NOMO-1 (cell line): ENCODE data around the gene TMEM126B.
A peak's percentile ranks its signal among the peaks of the same experiment; 100 is the strongest.
"Not testable (repeated sequence)": the region's sequence is repeated elsewhere in the genome, so short reads cannot be mapped to it uniquely, and the experiment has no call there.

Experiments
- DNase-seq, 2 experiments: peaks; one replicate each; lab custom pipeline; 2025; ENCODE audit not compliant: unreplicated experiment in 2 of 2; lab: John Stamatoyannopoulos, UW

The TMEM126B gene

DNA sequence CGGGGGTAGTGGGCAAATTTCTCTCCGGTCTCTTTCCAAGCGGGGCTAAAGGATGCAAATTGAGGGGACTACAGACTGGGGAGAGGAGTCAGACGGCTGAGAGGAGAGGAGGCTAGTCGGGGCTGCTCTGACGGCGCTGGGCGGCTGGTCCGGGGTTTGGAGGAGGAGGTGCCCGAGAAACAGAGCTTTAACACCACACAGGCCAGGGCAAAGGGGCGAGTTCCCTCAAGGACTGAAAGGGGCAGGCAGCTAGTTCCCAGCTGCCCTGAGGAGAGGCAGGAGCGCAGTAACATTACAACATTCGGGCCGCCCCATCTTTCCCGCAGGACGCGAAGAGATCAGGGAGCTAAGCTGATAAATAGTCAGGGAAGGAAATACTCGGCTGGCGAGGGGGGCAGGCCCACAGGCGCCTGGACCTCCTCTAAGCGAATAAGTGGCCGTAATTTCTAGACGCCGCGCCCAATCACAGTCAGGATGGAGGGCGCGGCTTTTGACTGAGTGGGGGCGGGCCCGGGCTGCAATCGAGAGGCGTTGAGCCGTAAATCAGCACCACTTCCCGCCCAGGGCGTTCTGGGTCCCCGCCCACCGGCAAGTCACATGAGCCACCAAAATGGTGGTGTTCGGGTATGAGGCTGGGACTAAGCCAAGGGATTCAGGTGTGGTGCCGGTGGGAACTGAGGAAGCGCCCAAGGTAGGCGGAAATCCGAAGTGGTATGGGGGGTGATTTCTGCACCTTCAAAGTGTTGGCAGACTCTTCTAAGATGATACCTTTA, at the start of gene TMEM126B:
TSS of gene TMEM126B (plus strand) at position 596 of the 773 bp plus-strand sequence. CDS start at position 611, 15 bp downstream.
- peak; percentile 98 for DNase-seq

DNA sequence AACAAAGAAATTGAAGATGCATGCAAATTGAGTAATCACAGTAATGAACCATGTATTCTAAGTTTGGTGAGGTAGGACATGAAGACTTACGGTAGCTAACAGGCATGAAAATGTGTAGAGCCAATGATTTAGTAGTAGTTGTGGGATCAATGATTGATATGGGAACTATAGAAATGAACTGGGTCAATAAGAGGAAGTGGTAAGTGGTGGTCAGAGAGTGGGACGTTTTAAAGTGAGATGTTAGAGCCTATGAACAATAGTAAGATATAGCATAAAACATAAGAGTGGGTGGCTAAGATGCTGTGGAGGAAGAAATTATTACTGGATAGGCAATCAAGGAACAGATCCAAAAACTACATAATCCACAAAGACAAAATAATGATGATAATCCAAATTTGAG, 46.3 kb upstream of the TMEM126B start:
- no peak for DNase-seq

DNA sequence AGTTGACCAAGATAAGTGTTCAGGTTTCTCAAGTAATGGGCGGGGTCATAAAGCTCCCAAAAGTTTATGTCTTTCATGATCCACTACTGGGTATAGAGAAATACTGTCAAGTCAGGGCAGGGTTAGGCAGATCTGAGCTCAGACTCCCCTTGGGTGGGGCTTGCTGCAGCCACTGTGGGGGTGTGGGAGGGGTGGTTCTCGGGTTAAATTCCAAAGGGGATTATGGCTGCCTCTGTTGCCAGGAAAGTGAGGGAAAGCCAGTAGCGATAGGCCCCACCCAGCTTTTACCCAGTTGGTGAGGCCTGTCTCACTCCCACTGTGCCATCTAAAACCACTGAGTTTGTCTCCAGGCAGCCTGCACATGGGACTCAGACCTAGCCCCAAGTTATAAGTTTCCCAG, 39.0 kb upstream of the TMEM126B start:
- DNase-seq = no peak

DNA sequence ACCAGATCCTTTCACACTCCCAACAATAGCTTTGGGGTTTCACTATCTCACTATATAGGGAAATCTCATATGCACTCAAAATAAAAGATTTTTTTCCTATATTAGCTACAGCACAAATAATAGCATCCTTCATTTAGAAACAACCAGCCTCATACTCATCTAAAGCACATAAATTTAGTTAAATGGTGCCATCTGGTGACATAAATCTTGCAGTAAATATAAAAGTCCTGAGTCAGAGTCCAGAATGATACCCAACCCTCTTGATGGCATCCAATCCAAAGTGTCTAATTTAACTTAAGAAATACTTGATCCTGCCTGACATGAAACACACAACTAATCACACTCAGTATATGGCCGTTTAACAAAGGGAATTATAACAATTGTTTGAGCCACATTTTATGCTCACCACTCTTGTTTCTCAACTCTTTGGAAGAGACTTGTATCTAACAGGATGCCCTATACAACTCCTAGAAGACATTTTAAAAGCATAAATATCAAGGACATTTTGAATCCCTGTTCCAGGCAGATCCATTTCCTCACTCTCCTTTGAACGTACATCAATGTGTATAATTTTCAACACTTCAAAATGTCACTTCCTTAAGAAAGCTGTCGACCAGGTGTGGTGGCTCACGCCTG, 37.4 kb upstream of the TMEM126B start:
- DNase-seq = peak in 1 of 2 experiments; percentile 33

DNA sequence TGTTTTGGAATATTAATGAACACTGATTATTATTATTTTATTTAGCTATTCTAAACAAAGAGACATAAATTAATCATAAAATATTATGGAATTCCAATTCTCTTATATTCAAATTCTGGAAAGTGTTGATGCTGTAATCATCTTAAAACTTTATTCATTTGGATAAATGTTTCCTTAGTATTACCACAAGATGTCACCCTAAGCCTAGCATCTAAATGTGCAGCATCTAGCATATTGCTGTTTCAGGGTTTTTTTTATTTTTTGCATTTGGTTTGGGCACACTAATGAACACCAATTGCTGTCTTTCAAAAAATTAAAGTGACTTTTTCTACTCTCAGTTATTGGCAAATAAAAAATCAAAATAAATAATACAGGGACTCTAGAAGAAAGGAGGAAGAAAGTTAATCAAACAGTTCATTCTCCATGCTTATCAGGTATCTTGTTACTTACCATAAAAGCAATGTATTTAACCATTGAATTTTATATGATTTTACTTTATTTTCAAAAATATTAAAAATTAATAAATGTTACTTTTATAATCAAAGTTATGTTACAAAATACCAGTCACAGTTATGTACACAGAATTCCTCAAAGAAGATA, 33.0 kb upstream of the TMEM126B start:
- DNase-seq = peak in 1 of 2 experiments; percentile 36

DNA sequence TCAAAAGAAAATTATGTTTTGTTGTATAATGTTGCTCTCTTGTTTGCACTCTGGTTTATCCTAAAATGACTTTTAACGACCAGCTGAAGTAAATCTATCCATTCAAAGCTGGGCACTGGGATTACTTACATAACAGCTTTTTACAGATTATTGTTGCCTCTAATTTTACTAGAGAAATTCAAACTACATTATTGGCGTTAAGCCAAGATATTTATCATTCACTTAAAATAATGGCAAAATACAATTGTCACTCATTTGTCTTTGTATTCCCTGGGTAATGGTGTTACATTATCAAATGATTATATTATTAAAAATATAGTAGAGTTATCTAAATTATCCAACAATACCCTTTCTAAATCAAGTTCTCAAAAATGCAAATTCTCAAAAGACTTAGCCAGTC, 31.5 kb upstream of the TMEM126B start:
- no peak for DNase-seq

DNA sequence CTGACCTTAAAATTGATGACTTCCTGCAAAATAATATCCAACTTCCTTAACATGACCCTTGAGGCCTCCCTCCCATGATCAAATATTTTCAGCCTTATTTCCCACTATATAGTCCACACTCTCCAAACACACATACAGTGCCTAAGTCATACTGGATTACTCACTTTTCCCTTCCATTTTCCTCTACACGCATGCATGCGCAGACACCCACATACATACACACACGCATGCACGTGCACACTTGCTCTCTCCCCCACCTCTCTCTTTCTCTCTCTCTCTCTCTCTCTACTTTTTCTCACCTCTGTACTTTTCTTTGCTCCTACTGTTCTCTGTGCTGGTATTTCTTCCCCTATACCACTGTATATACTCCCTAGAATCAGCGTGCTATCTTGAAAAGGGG, 29.3 kb upstream of the TMEM126B start:
- DNase-seq = no peak

DNA sequence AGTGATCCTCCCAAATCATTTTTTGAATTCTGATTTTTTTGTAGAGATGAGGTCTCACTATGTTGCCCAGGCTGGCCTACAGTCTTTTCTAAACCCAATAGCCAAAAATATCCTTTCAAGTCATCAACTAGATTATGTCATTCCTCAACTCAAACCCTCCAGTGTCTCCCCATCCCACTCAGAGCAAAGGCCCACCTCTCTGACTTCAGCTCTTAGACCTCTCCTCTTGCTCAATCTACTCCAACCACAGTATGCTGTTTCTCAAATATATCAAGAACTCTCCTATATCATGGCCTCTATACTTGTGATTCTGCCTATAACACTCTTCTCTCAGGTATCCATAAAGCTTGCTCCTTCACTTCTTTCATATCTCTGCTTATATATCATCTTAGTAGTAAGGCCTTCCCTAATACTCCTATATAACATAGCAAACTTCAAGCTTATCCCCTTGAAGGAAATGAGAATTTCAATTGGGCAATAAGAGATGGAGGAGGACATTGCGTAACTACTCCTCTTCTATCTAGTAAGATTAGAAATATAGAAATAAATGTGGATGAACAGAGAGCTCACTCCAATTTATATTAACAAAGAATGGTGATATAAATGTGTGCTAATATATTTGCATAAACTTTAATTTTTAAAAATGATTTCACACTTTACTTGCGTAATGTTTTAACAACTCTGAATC, 25.7 kb upstream of the TMEM126B start:
- peak in 1 of 2 experiments; percentile 55 for DNase-seq

DNA sequence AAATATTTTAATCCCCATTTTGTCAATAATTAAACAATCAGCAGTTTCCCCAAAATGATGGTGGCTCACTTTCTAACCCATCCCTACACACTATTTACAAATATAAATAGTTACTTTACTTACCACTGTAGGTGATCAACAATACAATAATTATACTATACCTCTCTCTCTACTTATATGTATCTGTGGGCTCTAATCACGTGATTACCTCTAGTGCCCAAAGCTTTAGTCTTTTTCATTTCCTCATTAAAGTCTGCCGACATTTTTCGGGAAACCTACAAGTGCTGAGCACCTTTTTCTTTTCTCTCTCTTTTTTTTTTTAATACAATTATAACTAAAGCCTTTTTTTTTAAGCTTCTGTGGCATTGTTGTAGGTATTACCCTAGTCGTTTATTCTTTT, 25.2 kb upstream of the TMEM126B start:
- DNase-seq = no peak

DNA sequence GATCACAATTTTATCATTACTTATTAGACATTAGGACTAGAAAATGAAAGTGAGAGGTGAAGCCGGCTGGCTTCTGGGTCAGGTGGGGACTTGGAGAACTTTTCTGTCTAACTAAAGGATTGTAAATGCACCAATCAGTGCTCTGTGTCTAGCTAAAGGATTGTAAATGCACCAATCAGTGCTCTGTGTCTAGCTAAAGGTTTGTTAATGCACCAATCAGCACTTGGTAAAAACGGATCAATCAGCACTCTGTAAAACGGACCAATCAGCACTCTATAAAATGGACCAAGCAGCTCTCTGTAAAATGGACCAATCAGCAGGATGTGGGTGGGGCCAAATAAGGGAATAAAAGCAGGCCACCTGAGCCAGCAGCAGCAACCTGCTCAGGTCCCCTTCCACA, 22.2 kb upstream of the TMEM126B start:
- DNase-seq = not testable (repeated sequence)

DNA sequence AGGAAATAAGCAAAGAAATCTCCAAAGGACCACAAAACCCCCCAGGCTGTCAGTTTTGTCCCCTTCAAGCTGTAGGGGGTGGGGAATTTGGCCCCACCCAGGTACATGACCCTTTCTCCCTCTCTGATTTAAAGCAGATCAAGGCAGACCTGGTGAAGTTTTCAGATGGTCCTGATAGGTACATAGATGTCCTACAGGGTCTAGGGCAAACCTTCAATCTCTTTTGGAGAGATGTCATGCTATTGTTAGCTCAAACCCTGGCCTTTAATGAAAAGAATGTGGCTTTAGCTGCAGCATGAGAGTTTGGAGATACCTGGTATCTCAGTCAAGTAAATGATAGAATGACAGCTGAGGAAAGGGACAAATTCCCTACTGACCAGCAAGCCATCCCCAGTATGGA, 19.8 kb upstream of the TMEM126B start:
- not testable (repeated sequence) for DNase-seq

DNA sequence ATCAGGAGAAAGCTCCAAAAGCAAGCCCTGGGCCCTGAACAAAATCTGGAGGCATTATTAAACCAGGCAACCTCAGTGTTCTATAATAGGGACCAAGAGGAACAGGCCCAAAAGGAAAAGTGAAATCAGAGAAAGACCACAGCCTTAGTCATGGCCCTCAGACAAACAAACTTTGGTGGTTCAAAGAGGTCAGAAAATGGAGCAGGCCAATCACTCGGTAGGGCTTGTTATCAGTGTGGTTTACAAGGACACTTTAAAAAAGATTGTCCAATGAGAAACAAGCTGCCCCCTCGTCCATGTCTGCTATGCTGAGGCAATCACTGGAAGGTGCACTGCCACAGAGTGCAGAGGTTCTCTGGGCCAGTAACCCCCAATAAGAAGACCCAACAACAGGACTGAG, 19.1 kb upstream of the TMEM126B start:
- DNase-seq = not testable (repeated sequence)

DNA sequence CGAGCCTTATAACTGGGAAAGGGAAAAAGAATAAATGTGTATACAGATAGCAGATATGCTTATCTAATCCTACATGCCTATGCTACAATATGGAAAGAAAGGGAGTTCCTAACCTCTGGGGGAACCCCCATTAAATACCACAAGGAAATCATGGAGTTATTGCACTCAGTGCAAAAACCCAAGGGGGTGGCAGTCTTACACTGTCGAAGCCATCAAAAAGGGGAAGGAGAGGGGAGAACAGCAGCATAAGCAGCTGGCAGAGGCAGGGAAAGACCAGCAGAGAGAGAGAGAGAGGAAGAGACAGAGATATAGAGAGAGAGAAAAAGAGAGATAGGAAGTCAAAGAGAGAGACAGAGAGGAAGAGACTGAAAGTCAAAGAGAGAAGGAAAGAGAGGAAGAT, 16.8 kb upstream of the TMEM126B start:
- DNase-seq = not testable (repeated sequence)

DNA sequence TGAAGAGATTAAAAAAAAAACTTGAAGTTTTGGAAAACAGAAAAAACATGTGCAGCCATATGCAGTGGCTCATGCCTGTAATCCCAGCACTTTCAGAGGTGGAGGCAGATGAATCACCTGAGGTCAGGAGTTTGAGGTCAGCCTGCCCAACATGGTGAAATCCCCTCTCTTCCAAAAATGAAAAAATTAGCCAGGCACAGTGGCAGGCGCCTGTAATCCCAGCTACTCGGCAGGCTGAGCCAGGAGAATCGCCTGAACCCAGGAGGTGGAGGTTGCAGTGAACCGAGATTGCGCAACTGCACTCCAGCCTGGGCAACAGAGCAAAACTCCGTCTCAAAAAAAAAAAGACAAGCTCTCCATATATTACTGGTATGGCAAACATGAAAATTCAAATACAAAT, 8.9 kb upstream of the TMEM126B start:
- no peak for DNase-seq

DNA sequence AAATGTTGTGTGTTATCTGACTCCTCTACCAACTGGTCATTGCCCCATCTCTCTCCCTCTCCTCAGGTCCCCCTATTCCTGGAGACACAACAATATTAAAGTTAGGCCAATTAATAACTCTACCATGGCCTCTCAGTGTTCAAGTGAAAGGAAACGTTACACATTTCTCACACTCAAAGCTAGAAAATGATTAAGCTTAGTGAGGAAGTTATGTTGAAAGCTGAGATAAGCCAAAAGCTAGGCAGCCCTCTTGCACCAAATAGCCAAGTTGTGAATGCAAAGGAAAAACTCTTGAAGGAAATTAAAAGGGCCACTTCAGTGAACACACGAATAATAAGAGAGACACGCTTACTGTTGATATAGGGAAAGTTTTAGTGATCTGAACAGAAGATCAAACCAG, 8.1 kb upstream of the TMEM126B start:
- DNase-seq = no peak

DNA sequence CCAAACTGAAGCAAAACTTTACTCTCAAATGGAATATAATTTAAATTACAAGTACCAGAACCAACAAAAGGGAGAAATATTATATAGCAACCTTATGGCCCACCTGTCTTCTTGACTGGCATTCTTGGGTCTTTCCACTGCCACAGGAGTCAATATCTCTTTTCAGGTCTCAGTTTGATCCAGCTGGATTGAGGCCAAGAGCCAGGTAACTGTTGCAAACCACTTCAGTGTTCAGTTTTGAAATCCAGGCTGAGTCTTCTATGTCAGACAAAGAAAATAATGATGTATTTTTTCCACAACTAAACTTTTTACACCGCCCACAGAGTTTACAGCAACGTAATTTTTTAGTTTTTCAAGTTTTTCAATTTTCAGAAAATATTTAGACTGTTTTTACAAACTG, 1.9 kb upstream of the TMEM126B start:
- no peak for DNase-seq

DNA sequence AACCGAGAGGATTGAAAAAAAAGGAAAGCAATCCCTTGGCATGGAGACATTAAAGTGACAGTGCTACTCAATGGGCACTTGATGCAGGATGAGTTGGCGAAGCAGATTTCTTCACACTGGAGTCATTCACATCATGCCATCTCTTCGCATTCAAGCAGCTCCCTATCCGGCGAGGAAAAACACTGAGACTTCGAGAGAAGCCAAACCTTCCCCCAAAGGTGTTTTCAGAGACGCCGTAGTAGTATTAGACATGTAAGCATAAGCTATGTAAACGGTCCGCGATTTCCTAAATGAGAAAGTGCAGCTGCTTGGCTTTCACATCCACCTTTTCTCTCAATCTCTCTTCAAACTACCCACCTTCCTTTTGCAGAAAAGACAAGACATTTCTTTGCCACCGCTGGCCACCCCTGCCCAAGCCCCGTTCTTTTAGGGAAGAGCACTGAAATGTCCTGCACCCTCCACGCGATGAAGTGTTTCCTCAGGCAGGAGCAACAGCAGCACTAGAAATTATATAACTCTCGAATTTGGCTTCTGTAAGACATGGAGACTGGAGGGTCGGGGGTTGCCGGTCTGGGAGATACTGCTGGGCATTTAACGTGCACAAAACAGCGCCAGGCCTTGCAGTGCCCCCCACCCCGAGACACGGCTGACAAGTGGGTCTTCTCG, 928 bp upstream of the TMEM126B start, which contains the start of gene DLG2:
TSS of gene DLG2 (minus strand) at position 13 of the 666 bp plus-strand sequence.
- no peak for DNase-seq

DNA sequence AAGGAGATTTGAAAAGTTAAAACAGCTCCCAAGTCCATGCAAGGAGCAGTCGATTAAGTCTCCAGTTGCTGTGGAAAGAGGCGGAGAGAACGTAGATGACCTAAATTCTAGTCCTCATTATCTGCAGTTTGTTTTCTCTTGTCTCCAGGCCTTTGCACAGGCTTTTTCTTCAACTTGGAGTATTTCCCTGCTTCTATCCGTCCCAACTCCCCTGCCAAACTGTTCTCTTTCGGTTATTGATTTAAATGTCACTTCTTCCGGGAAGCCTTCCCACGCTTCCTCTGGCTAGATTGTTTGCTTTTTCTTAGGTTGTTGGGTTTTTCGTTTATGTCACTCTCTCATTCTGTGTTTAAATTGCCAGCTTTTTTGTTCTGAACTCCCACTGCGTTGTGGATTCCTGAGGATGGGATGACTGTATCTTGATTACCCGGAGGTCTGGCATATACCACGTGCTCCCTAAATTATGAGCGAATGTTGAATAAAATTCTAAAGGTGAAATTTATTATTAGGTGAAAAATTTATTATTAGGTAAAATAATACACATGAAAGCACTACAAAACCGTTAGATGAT, 463 bp downstream of the TMEM126B start:
- peak in 1 of 2 experiments; percentile 53 for DNase-seq

DNA sequence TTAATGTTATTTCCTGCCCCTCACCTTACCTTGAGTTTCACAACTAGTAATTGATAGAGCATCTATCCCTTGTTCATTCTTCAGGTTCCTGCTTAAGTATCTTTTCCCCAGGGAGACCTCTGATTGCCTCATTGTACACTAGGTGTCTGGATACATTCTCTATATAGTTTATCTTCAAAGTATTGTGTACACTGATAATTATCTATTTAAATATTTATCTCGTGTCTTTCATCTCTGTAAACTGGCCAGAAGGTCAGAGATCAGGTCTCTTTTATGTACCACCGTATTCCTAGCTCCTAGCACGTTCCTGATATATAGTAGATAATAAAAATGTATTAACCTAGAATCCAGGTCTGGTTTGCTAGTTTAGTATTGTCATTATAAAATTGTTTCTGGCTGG, 6.4 kb downstream of the TMEM126B start:
- DNase-seq = no peak

DNA sequence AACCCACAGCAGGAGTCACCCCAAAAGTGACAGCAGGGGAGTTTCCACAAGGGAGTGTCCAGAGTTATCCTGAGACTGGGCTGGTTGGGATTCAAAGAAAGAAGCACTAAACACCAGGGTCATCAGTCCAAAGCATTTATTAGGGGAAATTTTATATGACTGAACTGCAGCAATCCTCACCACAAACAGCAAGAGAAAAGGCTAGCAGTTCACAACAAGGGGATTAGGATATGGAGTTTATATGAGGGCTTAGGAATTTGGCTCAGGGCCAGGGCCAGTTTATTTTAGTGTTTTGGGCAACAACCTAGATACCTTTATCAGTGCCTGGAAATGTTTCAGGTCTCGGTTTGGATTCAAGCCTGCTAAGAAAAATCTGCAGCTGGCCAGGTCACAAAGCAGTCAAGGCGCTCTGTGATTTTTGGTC, 14.8 kb downstream of the TMEM126B start:
- no peak for DNase-seq
